ENCODE data around the gene CALCB.

DNA sequence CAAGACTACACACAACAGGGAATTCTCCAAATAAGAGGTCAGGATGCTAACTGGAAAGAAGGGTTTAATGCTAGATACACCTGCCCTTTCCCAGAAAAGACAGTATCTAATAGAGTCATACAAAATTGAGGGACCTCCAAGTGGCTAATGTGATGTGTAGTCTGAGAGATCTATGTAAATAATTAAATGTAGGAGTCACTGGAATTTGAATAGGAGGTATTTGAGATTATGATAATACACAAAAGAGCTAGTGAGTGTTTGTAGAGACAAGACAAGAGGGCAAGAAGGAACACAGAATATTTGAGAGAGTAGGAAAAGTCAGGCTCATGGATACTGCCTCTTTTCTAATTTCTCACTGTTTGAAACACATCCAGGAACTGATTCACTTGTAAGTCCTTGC lies 25.9 kb downstream of the CALCB start:
- TF ChIP-seq POLR2AphosphoS5 (IDR thresholded peaks at IDR 0.05; ENCODE audit: low read depth, low read length), result no peak
- TF ChIP-seq, protein P1, sequence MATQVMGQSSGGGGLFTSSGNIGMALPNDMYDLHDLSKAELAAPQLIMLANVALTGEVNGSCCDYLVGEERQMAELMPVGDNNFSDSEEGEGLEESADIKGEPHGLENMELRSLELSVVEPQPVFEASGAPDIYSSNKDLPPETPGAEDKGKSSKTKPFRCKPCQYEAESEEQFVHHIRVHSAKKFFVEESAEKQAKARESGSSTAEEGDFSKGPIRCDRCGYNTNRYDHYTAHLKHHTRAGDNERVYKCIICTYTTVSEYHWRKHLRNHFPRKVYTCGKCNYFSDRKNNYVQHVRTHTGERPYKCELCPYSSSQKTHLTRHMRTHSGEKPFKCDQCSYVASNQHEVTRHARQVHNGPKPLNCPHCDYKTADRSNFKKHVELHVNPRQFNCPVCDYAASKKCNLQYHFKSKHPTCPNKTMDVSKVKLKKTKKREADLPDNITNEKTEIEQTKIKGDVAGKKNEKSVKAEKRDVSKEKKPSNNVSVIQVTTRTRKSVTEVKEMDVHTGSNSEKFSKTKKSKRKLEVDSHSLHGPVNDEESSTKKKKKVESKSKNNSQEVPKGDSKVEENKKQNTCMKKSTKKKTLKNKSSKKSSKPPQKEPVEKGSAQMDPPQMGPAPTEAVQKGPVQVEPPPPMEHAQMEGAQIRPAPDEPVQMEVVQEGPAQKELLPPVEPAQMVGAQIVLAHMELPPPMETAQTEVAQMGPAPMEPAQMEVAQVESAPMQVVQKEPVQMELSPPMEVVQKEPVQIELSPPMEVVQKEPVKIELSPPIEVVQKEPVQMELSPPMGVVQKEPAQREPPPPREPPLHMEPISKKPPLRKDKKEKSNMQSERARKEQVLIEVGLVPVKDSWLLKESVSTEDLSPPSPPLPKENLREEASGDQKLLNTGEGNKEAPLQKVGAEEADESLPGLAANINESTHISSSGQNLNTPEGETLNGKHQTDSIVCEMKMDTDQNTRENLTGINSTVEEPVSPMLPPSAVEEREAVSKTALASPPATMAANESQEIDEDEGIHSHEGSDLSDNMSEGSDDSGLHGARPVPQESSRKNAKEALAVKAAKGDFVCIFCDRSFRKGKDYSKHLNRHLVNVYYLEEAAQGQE (IDR thresholded peaks at IDR 0.05; ENCODE audit: insufficient read depth in 1 of 2, low read depth in 2 of 2, low read length in 2 of 2), result no peak
- TF ChIP-seq TAF1 (IDR thresholded peaks at IDR 0.05; ENCODE audit: borderline replicate concordance, insufficient read depth, low read length), result no peak
- no peak for TF ChIP-seq SIN3A (IDR thresholded peaks at IDR 0.05; ENCODE audit: borderline replicate concordance, insufficient read depth, low read length)

Data from PFSK-1 (cell line).